H1 (cell line): ENCODE results near the gene NXN. TPM values are rescaled to one million over a fixed set of nuclear protein-coding genes. Genes with fewer than 3 reads are reported as not detected.

Experiments
- CTCF ChIA-PET: fragments of 300-600 bp; sonication (Branson Sonifier 250); formaldehyde crosslinking; loops from one replicate; lab custom pipeline; 2021; ENCODE audit not compliant: partially characterized antibody; lab: Charles Lee
- POLR2A ChIA-PET: fragments of 300-600 bp; sonication (Branson Sonifier 250); formaldehyde crosslinking; loops from one replicate; lab custom pipeline; 2021; ENCODE audit warnings: inconsistent platforms; ENCODE audit not compliant: partially characterized antibody; lab: Charles Lee
- DNase-seq, 2 experiments: peaks; one replicate each; pipeline versions ENCODE4 v3.0.0 to v3.0.0-alpha.2; 2010 to 2022; ENCODE audit warnings: low spot score in 2 of 2, low read depth in 1 of 2, mixed read lengths in 1 of 2
- FAIRE-seq: peaks from 2 replicates; lab custom pipeline; 2011; peaks lifted over from hg19 to GRCh38; lab: Jason Lieb, UNC
- H2AFZ ChIP-seq: 2 replicates; pipeline ENCODE4 v1.8.1; 2012; ENCODE audit warnings: low read length, inconsistent platforms
- H2AK5ac ChIP-seq: 2 replicates; pipeline ENCODE4 v1.6.1; 2013; ENCODE audit warnings: low read depth, low read length
- H2BK120ac ChIP-seq: replicated peaks from 2 replicates; pipeline ENCODE3; 2013; ENCODE audit warnings: low read depth, low read length, inconsistent platforms
- H2BK12ac ChIP-seq: 2 replicates; pipeline ENCODE4 v1.6.1; 2013; ENCODE audit warnings: low read depth, low read length
- H2BK15ac ChIP-seq: 2 replicates; pipeline ENCODE4 v1.6.1; 2013; ENCODE audit warnings: low read length
- H2BK20ac ChIP-seq: 2 replicates; pipeline ENCODE4 v1.6.1; 2013; ENCODE audit warnings: low read length
- H2BK5ac ChIP-seq: 2 replicates; pipeline ENCODE4 v1.6.1; 2013; ENCODE audit warnings: low read depth, low read length
- H3K14ac ChIP-seq: 2 replicates; pipeline ENCODE4 v1.6.1; 2013; ENCODE audit warnings: inconsistent platforms; ENCODE audit not compliant: insufficient read length
- H3K18ac ChIP-seq: 2 replicates; pipeline ENCODE4 v1.6.1; 2013; ENCODE audit warnings: low read length; ENCODE audit errors: extremely low read depth
- H3K23ac ChIP-seq: 2 replicates; pipeline ENCODE4 v1.6.1; 2013; ENCODE audit warnings: inconsistent platforms; ENCODE audit not compliant: insufficient read length
- H3K23me2 ChIP-seq: 2 replicates; pipeline ENCODE4 v1.6.1; 2013; ENCODE audit warnings: low read depth, low read length
- H3K27ac ChIP-seq: 2 replicates; pipeline ENCODE4 v1.6.1; 2011; ENCODE audit warnings: low read depth, low read length, inconsistent platforms
- H3K27me3 ChIP-seq, 4 experiments: replicated peaks in 1 of 4; 1 replicate in 1 of 4; 2 replicates in 3 of 4; pipeline versions ENCODE4 v1.6.1 to v1.8.1; 2011 to 2013; ENCODE audit warnings: low read length in 3 of 4, mild to moderate bottlenecking in 3 of 4, inconsistent platforms in 2 of 4, mixed read lengths in 2 of 4, moderate library complexity in 1 of 4; ENCODE audit not compliant: control insufficient read depth in 3 of 4, insufficient read depth in 3 of 4; ENCODE audit errors: extremely low read depth in 1 of 4
- H3K36me3 ChIP-seq, 4 experiments: 2 replicates each; pipeline versions ENCODE4 v1.6.1 to v1.8.1; 2011 to 2013; ENCODE audit warnings: mild to moderate bottlenecking in 4 of 4, low read length in 3 of 4, moderate library complexity in 2 of 4, control low read depth in 1 of 4, inconsistent platforms in 1 of 4; ENCODE audit not compliant: insufficient read depth in 4 of 4, control insufficient read depth in 2 of 4
- H3K4ac ChIP-seq: replicated peaks from 2 replicates; pipeline ENCODE3; 2013; ENCODE audit warnings: low read length, low read depth, mixed read lengths, inconsistent platforms; ENCODE audit not compliant: insufficient read length
- H3K4me1 ChIP-seq, 4 experiments: replicated peaks in 1 of 4; 1 replicate in 1 of 4; 2 replicates in 3 of 4; pipeline versions ENCODE4 v1.6.1 to v1.8.1; 2011 to 2013; ENCODE audit warnings: low read length in 3 of 4, inconsistent platforms in 2 of 4, mixed read lengths in 1 of 4; ENCODE audit not compliant: insufficient read depth in 4 of 4, control insufficient read depth in 3 of 4
- H3K4me2 ChIP-seq, 2 experiments: 2 replicates each; pipeline versions ENCODE4 v1.6.1 to v1.8.1; 2011 to 2013; ENCODE audit warnings: low read depth in 2 of 2, low read length in 2 of 2, control low read depth in 1 of 2, inconsistent platforms in 1 of 2, mild to moderate bottlenecking in 1 of 2; ENCODE audit not compliant: insufficient read depth in 1 of 2
- H3K4me3 ChIP-seq, 4 experiments: fragments of 200-600, 300-600 bp in 1 of 4; sonication (generic), shearing (Covaris generic), sonication (Bioruptor Twin) in 1 of 4; 2 replicates each; pipeline versions ENCODE4 v1.5.1 to v1.8.1; 2011 to 2016; ENCODE audit warnings: low read length in 4 of 4, low read depth in 3 of 4, control low read depth in 2 of 4, inconsistent platforms in 2 of 4, mild to moderate bottlenecking in 2 of 4, mixed read lengths in 1 of 4, moderate library complexity in 1 of 4; ENCODE audit not compliant: insufficient read depth in 2 of 4; ENCODE audit errors: extremely low read depth in 1 of 4
- H3K56ac ChIP-seq: replicated peaks from 2 replicates; pipeline ENCODE3; 2013; ENCODE audit warnings: low read depth, mild to moderate bottlenecking, mixed read lengths, low read length, inconsistent platforms; ENCODE audit not compliant: insufficient read length
- H3K79me1 ChIP-seq: 2 replicates; pipeline ENCODE4 v1.6.1; 2013; ENCODE audit warnings: low read depth, low read length, control low read depth
- H3K79me2 ChIP-seq, 2 experiments: 2 replicates each; pipeline versions ENCODE4 v1.6.1 to v1.8.1; 2012 to 2013; ENCODE audit warnings: low read length in 2 of 2, mild to moderate bottlenecking in 2 of 2, inconsistent platforms in 1 of 2; ENCODE audit not compliant: insufficient read depth in 2 of 2, control insufficient read depth in 1 of 2
- H3K9ac ChIP-seq, 4 experiments: replicated peaks in 1 of 4; 1 replicate in 1 of 4; 2 replicates in 3 of 4; pipeline versions ENCODE4 v1.6.1 to v1.8.1; 2011 to 2013; ENCODE audit warnings: low read depth in 3 of 4, low read length in 3 of 4, control low read depth in 2 of 4, mild to moderate bottlenecking in 2 of 4, moderate library complexity in 2 of 4, inconsistent platforms in 1 of 4; ENCODE audit errors: extremely low read depth in 1 of 4
- H3K9me3 ChIP-seq, 2 experiments: 2 replicates each; pipeline versions ENCODE4 v1.6.1 to v1.8.1; 2012 to 2013; ENCODE audit warnings: mild to moderate bottlenecking in 2 of 2, moderate library complexity in 2 of 2, control low read depth in 1 of 2, inconsistent platforms in 1 of 2, low read depth in 1 of 2, low read length in 1 of 2, mixed read lengths in 1 of 2; ENCODE audit not compliant: insufficient read depth in 2 of 2
- H4K20me1 ChIP-seq, 2 experiments: replicated peaks in 1 of 2; 2 replicates each; pipeline versions ENCODE3 to v1.8.1; 2011 to 2013; ENCODE audit warnings: inconsistent platforms in 2 of 2, low read length in 2 of 2, mild to moderate bottlenecking in 1 of 2; ENCODE audit not compliant: insufficient read depth in 2 of 2, control insufficient read depth in 1 of 2
- H4K5ac ChIP-seq: 2 replicates; pipeline ENCODE4 v1.6.1; 2013; ENCODE audit warnings: low read length, low read depth, mixed read lengths, inconsistent platforms; ENCODE audit not compliant: insufficient read length
- H4K8ac ChIP-seq: 2 replicates; pipeline ENCODE4 v1.8.0; 2013; ENCODE audit warnings: mild to moderate bottlenecking, moderate library complexity, low read length, inconsistent platforms; ENCODE audit not compliant: insufficient read depth; ENCODE audit errors: extremely low read depth
- H4K91ac ChIP-seq: replicated peaks from 2 replicates; pipeline ENCODE3; 2013; ENCODE audit warnings: low read length, mixed read lengths, inconsistent platforms; ENCODE audit not compliant: insufficient read length
- CBX5 ChIP-seq: fragments of 300-800, 300-1000 bp; sonication (generic); IDR thresholded peaks from 2 replicates; pipeline ENCODE4 v1.7.1; 2016; ENCODE audit warnings: antibody characterized with exemption, low read length, low read depth
- CBX8 ChIP-seq: fragments of 300-800, 300-1000 bp; sonication (generic); IDR thresholded peaks from 2 replicates; pipeline ENCODE4 v1.7.1; 2016; ENCODE audit warnings: low read depth, low read length, borderline replicate concordance
- CTBP2 ChIP-seq: IDR thresholded peaks from 2 replicates; pipeline ENCODE4 v1.7.0; 2011; ENCODE audit warnings: borderline replicate concordance, mild to moderate bottlenecking, moderate library complexity, mixed read lengths, low read length; ENCODE audit not compliant: insufficient read depth, insufficient read length
- E2F6 ChIP-seq: IDR thresholded peaks from 2 replicates; pipeline ENCODE4 v1.6.1; 2012; ENCODE audit warnings: inconsistent platforms
- GABPA ChIP-seq: IDR thresholded peaks from 2 replicates; pipeline ENCODE4 v1.6.1; 2011; ENCODE audit warnings: mild to moderate bottlenecking, low read length, moderate library complexity, borderline replicate concordance; ENCODE audit not compliant: insufficient read depth
- HDAC2 ChIP-seq, 2 experiments: fragments of 300-600 bp in 1 of 2; sonication (generic) in 1 of 2; IDR thresholded peaks; 2 replicates each; pipeline ENCODE4 v1.6.1; 2011 to 2012; ENCODE audit warnings: low read depth in 2 of 2, low read length in 2 of 2, mild to moderate bottlenecking in 2 of 2, moderate library complexity in 2 of 2, borderline replicate concordance in 1 of 2, inconsistent platforms in 1 of 2
- MAFK ChIP-seq: IDR thresholded peaks from 2 replicates; pipeline ENCODE4 v1.6.1; 2012; ENCODE audit warnings: low read depth, mild to moderate bottlenecking, improper control_type of control experiment, low read length
- MAX ChIP-seq: IDR thresholded peaks from 2 replicates; pipeline ENCODE4 v1.6.1; 2012; ENCODE audit warnings: inconsistent platforms
- NRF1 ChIP-seq: IDR thresholded peaks from 2 replicates; pipeline ENCODE4 v1.6.1; 2011; ENCODE audit warnings: mild to moderate bottlenecking, low read depth, low read length, improper control_type of control experiment
- SP4 ChIP-seq: IDR thresholded peaks from 2 replicates; pipeline ENCODE4 v1.6.1; 2012; ENCODE audit warnings: low read length, inconsistent platforms
- TAF1 ChIP-seq: IDR thresholded peaks from 2 replicates; pipeline ENCODE4 v1.6.1; 2011; ENCODE audit warnings: mild to moderate bottlenecking, low read depth, low read length
- WGBS, 2 experiments: shearing (Covaris generic) in 1 of 2; methylation state at CpG; one replicate each; pipeline versions ENCODE4 v1.1.6 to v1.1.7; 2013 to 2015; ENCODE audit warnings: low lambda C conversion rate in 2 of 2, mixed read lengths in 2 of 2, inconsistent platforms in 1 of 2, low coverage in 1 of 2, missing lambda C conversion rate in 1 of 2; ENCODE audit not compliant: insufficient replicate concordance in 2 of 2, insufficient coverage in 1 of 2, insufficient read length in 1 of 2; ENCODE audit errors: extremely low coverage in 1 of 2, missing lambda C conversion rate in 1 of 2; 5-methylcytosine and 5-hydroxymethylcytosine counted together
- polyA plus RNA-seq, 7 experiments: library from polyadenylated mRNA; depleted of rRNA in 3 of 7; stranded (reverse) in 5 of 7; unstranded in 2 of 7; fragments of >200 nt in 5 of 7; fragments of 200-250 nt in 2 of 7; gene quantifications; 1 replicate in 5 of 7; 2 replicates in 1 of 7; 4 replicates in 1 of 7; pipeline versions ENCODE4 v1.2.1 to v1.2.3, GENCODE V29; 2011 to 2013; ENCODE audit warnings: missing spikeins in 2 of 7, mixed read lengths in 2 of 7
- total RNA-seq: library from RNA; stranded (reverse); fragmentation: NEBNext Ultra II Directional; extraction: Animal tissue kit (Norgen Biotek cat#: 25700); gene quantifications from 2 replicates; pipeline ENCODE4 v1.2.1, GENCODE V29; 2021

Gene NXN
- total and polyA plus RNA-seq, 2 of the 8 experiments (the other 6 are each of a cell fraction or from before 2014, with no cell fraction given): 94.1 to 107 TPM

DNA sequence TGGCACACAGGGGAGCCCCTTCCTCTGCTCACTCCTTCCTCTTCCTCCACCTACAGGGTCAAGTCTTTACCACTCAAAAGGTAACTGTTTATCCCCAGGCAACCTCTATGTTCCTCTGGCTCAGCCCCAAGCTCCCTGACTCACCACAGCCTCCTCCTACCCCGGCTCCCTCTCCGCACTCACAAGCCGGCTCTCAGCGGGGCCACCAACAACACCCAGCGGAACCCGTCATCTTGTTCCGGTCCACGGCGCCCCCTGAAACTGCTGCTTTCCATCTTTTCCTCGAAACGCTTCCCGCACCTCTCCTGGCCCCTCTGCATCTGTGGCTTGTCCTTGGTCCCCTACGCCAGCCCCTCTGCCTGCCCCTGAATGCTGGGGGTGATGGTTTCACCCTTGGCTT lies 58.4 kb downstream of the NXN start:
- FAIRE-seq (no peak), DNase-seq (no peak)
- Histone ChIP-seq H3K27ac (no peak overlapping the region), H4K8ac (peak overlapping the region; percentile 73; the same call in 1 of the 2 replicates), H3K18ac (no peak overlapping the region; the same call in 1 of the 2 replicates), H2BK120ac (no peak overlapping the region), H3K23ac (no peak overlapping the region), H3K14ac (no peak overlapping the region), H3K23me2 (no peaks in the 10 kb centered on the region), H2BK20ac (no peak overlapping the region), H3K4me1 (peaks cover 2 to 21% (median 9%) of the 10 kb centered on the region in 4 experiments), H2AK5ac (no peak overlapping the region), H3K9ac (no peak overlapping the region), H3K4me2 (no peak overlapping the region), H4K20me1 (peaks cover 0 to 8% of the 10 kb centered on the region in 2 experiments), H3K56ac (no peak overlapping the region), H2BK15ac (no peak overlapping the region), H3K36me3 (no peaks in the 10 kb centered on the region), H4K91ac (peak overlapping the region; percentile 10), H2AFZ (no peak overlapping the region), H3K4ac (no peak overlapping the region), H3K4me3 (no peak overlapping the region), H3K27me3 (no peaks in the 10 kb centered on the region), H2BK5ac (no peak overlapping the region), H3K79me2 (peaks cover 0 to 75% of the 10 kb centered on the region in 2 experiments; a peak in 3 of 4 replicates), H3K9me3 (no peaks in the 10 kb centered on the region), H3K79me1 (peaks cover 25% of the 10 kb centered on the region), H2BK12ac (no peak overlapping the region), H4K5ac (no peak overlapping the region)
- ChIA-PET POLR2A (no interaction called here), CTCF (interaction anchor here (0.6 kb wide), 1 partner anchor 88 kb away, joined by 3 read pairs; no protein-coding TSS in a partner anchor)
- WGBS, 2 experiments: 91% methylated on average over 13 of the region's 13 CpGs; no CpG with 5 or more reads in 1 of the 2 experiments
- TF ChIP-seq MAX (no peak), CBX8 (no peak), TAF1 (no peak), NRF1 (no peak), MAFK (no peak), E2F6 (no peak), SP4 (no peak), CBX5 (no peak), GABPA (no peak), HDAC2 (IDR thresholded peaks at IDR 0.05; ENCODE audit: borderline replicate concordance in 1 of 2, low read depth in 2 of 2, low read length in 2 of 2) (no peak), CTBP2 (no peak)
